LoVo (cell line): ENCODE data around the gene STK39.

Experiments
- DNase-seq: peaks from one replicate; pipeline ENCODE4 v3.0.0-alpha.2; 2016; ENCODE audit warnings: low spot score

The STK39 gene

DNA sequence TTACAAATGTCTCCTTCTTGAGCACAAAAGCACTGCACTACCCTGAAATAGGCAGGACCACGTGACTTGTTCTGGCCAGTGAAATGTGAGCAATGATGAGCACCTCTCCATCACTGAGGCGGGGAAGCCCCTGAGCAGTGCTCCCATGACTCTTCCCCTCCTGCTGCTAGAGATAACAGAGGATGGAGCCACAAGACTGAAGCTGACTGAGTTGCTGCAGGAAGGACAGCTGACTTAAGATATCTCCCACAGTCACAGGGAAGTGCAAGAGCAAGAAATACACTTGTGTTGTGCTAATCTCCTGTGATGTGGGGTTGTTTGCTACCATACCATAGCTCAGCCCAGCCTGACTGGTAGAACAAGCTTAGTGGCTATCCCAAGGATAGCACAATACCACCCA lies 38.7 kb downstream of the STK39 start:
- DNase-seq: no peak

DNA sequence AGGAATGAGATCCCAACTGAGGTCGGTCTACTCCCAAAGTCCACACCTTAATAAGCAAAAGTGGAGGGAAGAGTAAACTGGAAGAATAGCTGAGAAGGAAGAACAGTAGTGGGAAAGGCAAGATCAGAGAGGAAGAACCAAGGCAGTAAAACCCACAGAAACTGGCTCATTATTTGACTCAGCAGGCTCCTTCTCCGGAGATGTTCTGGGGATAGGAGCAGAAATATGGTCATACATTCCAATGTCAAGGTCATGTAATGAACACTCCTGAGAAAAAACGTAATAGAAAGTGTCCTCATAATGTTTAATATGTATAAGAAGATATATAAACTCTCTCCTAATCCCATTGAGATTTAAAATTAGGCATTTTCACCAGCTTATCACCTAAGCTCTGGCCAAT lies 39.5 kb downstream of the STK39 start:
- DNase-seq: no peak

GRCh38 chr2:168203762-168204693 lies 43.4 kb downstream of the STK39 start:
- DNase-seq: no peak

GRCh38 chr2:168201584-168202116 lies 45.7 kb downstream of the STK39 start:
- no peak for DNase-seq

DNA sequence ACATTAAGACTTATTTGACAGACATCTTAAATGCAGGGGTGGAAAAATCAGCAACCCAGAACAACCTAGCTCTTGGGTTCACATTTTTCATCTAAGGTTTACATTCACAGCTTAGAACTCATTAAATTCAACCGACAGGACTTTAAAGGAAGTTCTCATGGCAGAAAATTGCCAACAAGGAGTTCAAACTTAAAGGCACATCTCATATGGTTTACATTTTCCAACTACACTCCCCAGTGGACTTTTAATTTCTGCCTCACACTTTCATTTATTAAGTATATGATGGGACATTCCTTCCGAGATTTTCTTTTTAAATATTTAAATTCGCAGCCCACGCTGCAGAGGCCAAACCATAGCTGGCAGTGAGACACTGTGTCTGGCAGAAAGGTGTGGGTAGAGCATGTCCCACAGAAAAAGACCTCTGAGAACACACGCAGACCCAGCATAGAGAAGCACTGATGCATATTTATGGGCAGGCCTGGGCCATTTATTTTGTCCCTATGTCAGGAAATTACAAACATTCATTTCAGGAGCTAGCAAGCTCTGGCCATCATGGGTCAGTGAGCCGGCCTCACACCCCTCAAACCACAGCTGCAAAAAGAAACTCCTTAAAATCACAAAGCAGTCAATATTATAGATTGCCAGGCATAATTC lies 46.3 kb downstream of the STK39 start:
- DNase-seq: no peak

DNA sequence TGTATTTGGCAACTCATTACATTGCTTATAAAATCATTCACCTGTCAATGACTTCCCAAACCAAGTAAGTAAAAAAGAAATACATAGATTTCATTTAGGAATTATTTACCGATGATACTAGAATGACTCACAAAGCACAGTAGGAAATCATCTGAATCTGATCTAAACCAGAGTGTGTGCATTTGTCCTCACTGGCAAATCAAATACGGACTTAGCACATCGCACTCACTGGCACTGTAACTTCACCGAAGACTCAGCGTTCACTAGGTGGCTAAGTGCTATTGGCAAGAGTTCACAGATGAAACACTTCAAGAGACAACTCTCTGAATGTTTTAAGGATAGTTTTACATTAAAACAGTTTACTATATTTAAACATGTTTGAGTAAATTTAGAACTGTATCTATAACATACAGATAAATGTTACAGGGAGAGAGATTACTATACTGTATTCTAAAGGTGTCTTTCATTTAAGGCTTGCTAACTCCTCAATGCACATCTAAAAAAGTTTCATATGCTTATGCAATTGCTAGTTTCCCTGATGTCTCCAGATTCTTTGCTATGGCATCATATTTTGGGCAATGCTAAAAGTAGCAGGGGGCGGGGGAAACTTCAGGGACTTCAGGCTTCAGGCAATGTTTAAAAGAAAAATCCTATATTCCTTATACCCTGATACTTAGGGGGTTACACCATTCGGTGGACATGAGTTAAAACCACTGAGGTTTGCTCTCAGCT lies 48.8 kb downstream of the STK39 start:
- peak; percentile 51 for DNase-seq

DNA sequence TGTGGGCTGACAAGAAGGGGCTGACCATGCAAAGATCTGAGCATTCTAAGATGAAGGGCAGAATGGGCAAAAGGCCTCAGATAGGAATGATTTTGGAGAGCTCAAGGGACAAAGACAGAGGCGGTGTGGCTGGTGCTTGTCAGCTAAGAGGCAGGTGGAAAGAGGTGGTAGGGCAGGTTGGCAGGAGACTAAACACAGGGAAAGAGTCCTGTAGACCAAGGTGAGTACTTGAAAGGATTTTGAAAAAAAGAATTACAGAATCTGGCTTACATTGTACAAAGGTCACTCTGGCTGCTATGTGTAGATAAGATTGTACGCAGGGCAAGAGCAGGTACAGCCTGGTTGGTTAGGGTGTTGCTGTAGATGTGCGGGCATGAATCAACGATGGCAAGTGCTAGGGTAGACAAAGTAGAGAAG lies 50.6 kb downstream of the STK39 start:
- peak; percentile 68 for DNase-seq

GRCh38 chr2:168194784-168195522 lies 52.4 kb downstream of the STK39 start:
- DNase-seq: no peak

DNA sequence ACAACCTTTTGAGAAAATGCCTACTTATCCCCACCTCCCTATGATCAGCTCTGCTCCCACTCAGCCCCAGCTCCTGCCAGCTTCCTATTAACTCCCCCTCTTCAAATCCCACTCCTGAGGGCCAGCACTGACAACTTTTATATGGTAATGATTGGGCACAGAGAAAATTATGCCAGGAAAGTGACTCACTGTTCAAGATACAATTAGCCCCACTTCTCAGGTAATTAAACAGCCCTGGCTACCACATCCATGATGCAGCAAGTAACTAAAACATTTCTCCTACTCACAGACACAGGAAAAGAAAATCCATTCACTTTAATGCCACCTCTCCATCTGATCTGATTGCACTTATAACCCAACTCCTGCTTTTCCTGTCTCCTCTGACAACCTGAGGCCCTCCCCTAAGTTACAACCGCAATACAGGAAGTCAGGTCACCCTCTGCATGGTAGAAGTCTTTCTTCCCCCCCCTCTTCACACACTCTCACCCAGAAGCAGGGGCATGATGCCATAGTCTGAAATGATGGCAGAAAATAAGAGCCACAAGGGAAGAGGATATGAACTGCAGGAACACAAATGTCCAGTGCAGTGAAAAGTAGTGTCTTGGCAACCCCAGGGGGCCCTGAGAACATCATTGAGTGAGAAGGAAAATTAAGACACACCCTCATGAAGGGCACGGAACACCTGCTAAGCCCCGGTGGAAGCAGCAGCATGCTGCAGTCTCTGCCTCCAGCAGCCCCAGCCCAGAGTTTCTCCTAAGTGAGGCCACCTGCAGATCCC lies 54.4 kb downstream of the STK39 start:
- DNase-seq: peak; percentile 55

GRCh38 chr2:168191955-168192785 lies 55.2 kb downstream of the STK39 start:
- DNase-seq: no peak

- DNase-seq: peak; percentile 53
Observed at GRCh38 chr2:168190590-168191336, 56.6 kb downstream of the STK39 start.

- DNase-seq: peak; percentile 76
Observed at GRCh38 chr2:168189835-168190569, 57.4 kb downstream of the STK39 start.

GRCh38 chr2:168188002-168188401 lies 59.4 kb downstream of the STK39 start:
- DNase-seq: no peak

- DNase-seq: no peak
Observed at GRCh38 chr2:168186452-168186851, 60.9 kb downstream of the STK39 start.

GRCh38 chr2:168185583-168186274 lies 61.7 kb downstream of the STK39 start:
- DNase-seq: no peak

GRCh38 chr2:168184681-168185513 lies 62.5 kb downstream of the STK39 start:
- DNase-seq: no peak
